ENCODE results near the gene HIVEP3. TPM values are rescaled to one million over a fixed set of nuclear protein-coding genes. Genes with fewer than 3 reads are reported as not detected.

The HIVEP3 gene
- polyA plus RNA-seq, 1 of the 3 experiments (the other 2 are of a cell fraction) = 6.4 TPM

- H3K9ac ChIP-seq = no peak overlapping the region
- H3K36me3 ChIP-seq (replicated peaks in 1 of 2; ENCODE audit: control insufficient read depth in 1 of 2, insufficient read depth in 2 of 2, low read length in 1 of 2) = no peaks in the 10 kb centered on the region
- H2AFZ ChIP-seq (ENCODE audit: low read depth) = no peak overlapping the region
- H4K20me1 ChIP-seq (ENCODE audit: insufficient read depth) = no peaks in the 10 kb centered on the region
- H3K9me3 ChIP-seq = no peaks in the 10 kb centered on the region
- no peaks in the 10 kb centered on the region for H3F3A ChIP-seq (replicated peaks; ENCODE audit: insufficient read depth)
- no peak overlapping the region for H3K4me3 ChIP-seq (ENCODE audit: low read depth in 2 of 2, low read length in 1 of 2)
- TF ChIP-seq SMC3 (IDR thresholded peaks at IDR 0.05; ENCODE audit: low read depth, low read length) (no peak), TCF12 (IDR thresholded peaks at IDR 0.05) (no peak), RCOR1 (IDR thresholded peaks at IDR 0.05; ENCODE audit: low read length) (no peak), FOSL2 (IDR thresholded peaks at IDR 0.05; ENCODE audit: borderline replicate concordance, low read depth) (no peak), TEAD4 (IDR thresholded peaks at IDR 0.05; ENCODE audit: borderline replicate concordance, insufficient read depth) (no peak), GATA2 (CRISPR knock-in tag; IDR thresholded peaks at IDR 0.05) (no peak), IRF3 (IDR thresholded peaks at IDR 0.05; ENCODE audit: low read depth, low read length) (no peak), TAF1 (IDR thresholded peaks at IDR 0.05; ENCODE audit: borderline replicate concordance, low read depth, low read length) (no peak), USF2 (IDR thresholded peaks at IDR 0.05; ENCODE audit: borderline replicate concordance, low read depth, low read length) (no peak), RXRA (IDR thresholded peaks at IDR 0.05; ENCODE audit: borderline replicate concordance, low read depth) (no peak), CTCF (IDR thresholded peaks at IDR 0.05) (no peak), RFX5 (IDR thresholded peaks at IDR 0.05; ENCODE audit: low read length) (no peak)
- TF ChIP-seq, protein P1, sequence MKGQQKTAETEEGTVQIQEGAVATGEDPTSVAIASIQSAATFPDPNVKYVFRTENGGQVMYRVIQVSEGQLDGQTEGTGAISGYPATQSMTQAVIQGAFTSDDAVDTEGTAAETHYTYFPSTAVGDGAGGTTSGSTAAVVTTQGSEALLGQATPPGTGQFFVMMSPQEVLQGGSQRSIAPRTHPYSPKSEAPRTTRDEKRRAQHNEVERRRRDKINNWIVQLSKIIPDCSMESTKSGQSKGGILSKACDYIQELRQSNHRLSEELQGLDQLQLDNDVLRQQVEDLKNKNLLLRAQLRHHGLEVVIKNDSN (IDR thresholded peaks at IDR 0.05; ENCODE audit: borderline replicate concordance, low read depth) = no peak
- WGBS (ENCODE audit: low lambda C conversion rate) = 98% methylated on average over 9 of the region's 15 CpGs
- POLR2A ChIA-PET = interaction anchor here (1.6 kb wide), 1 partner anchor 10 kb away, joined by 3 read pairs; no protein-coding TSS in a partner anchor
- no peak overlapping the region for H3K27ac ChIP-seq (ENCODE audit: low read depth in 2 of 2, low read length in 1 of 2)
- CTCF ChIA-PET = interaction anchor here (0.9 to 2.6 kb wide), 3 partner anchors 9 to 155 kb away, joined by 3 to 11 read pairs (median 4); no protein-coding TSS in a partner anchor
- no peaks in the 10 kb centered on the region for H3K9me2 ChIP-seq
- DNase-seq = no peak
- H3K27me3 ChIP-seq (ENCODE audit: insufficient read depth) = no peaks in the 10 kb centered on the region
- H3K4me1 ChIP-seq (ENCODE audit: control insufficient read depth in 1 of 2, insufficient read depth in 2 of 2, low read depth in 1 of 2, low read length in 1 of 2) = peaks cover 6 to 13% of the 10 kb centered on the region in 2 experiments; a peak in 2 of 4 replicates
- H3K4me2 ChIP-seq = no peak overlapping the region
- no peaks in the 10 kb centered on the region for H3K79me2 ChIP-seq (ENCODE audit: insufficient read depth)
Observed at GRCh38 chr1:41671116-41671755, 247.5 kb downstream of the HIVEP3 start.
